H9 (cell line): ENCODE results near the gene RAD51D. TPM values are rescaled to one million over a fixed set of nuclear protein-coding genes. Genes with fewer than 3 reads are reported as not detected.

Experiments used
- DNase-seq: peaks from one replicate; pipeline ENCODE4 v3.0.0-alpha.2; 2017
- H2AFZ ChIP-seq: one replicate; pipeline ENCODE4 v1.6.1; 2013; ENCODE audit warnings: mild to moderate bottlenecking, low read length, control low read depth, moderate library complexity
- H2AK5ac ChIP-seq: 2 replicates; pipeline ENCODE4 v1.6.1; 2013; ENCODE audit warnings: low read length, control low read depth, mixed read lengths; ENCODE audit not compliant: insufficient read length
- H2BK120ac ChIP-seq: one replicate; pipeline ENCODE4 v1.6.1; 2013; ENCODE audit warnings: low read depth, mild to moderate bottlenecking, low read length, control low read depth, inconsistent platforms; ENCODE audit not compliant: poor library complexity, severe bottlenecking
- H2BK12ac ChIP-seq: 2 replicates; pipeline ENCODE4 v1.6.1; 2013; ENCODE audit warnings: low read length, control low read depth, mixed read lengths, low read depth; ENCODE audit not compliant: insufficient read length
- H2BK15ac ChIP-seq: 2 replicates; pipeline ENCODE4 v1.6.1; 2013; ENCODE audit warnings: low read depth, low read length, control low read depth
- H2BK20ac ChIP-seq: one replicate; pipeline ENCODE4 v1.6.1; 2013; ENCODE audit warnings: low read depth, mild to moderate bottlenecking, low read length, control low read depth, inconsistent platforms; ENCODE audit not compliant: poor library complexity, severe bottlenecking
- H2BK5ac ChIP-seq: 2 replicates; pipeline ENCODE4 v1.6.1; 2013; ENCODE audit warnings: low read length, control low read depth, mixed read lengths; ENCODE audit not compliant: insufficient read length
- H3K14ac ChIP-seq: 2 replicates; pipeline ENCODE4 v1.6.1; 2013; ENCODE audit warnings: low read length, control low read depth; ENCODE audit not compliant: insufficient read depth
- H3K18ac ChIP-seq: 2 replicates; pipeline ENCODE4 v1.6.1; 2013; ENCODE audit warnings: low read depth, mild to moderate bottlenecking, mixed read lengths, low read length, control low read depth; ENCODE audit not compliant: insufficient read length
- H3K23ac ChIP-seq: 2 replicates; pipeline ENCODE4 v1.6.1; 2013; ENCODE audit warnings: low read length, control low read depth, mixed read lengths, low read depth; ENCODE audit not compliant: insufficient read length
- H3K23me2 ChIP-seq: 2 replicates; pipeline ENCODE4 v1.6.1; 2013; ENCODE audit warnings: low read depth, mild to moderate bottlenecking, mixed read lengths, low read length, control low read depth; ENCODE audit not compliant: insufficient read length, poor library complexity, severe bottlenecking
- H3K27ac ChIP-seq: 2 replicates; pipeline ENCODE4 v1.5.1; 2013; ENCODE audit warnings: low read length, control low read depth, mixed read lengths, low read depth; ENCODE audit not compliant: insufficient read length
- H3K27me3 ChIP-seq: 2 replicates; pipeline ENCODE4 v1.6.1; 2013; ENCODE audit warnings: low read length, control low read depth, inconsistent platforms; ENCODE audit not compliant: insufficient read depth
- H3K4ac ChIP-seq: 2 replicates; pipeline ENCODE4 v1.6.1; 2013; ENCODE audit warnings: low read depth, mild to moderate bottlenecking, control low read depth, inconsistent platforms, low read length, moderate library complexity
- H3K4me1 ChIP-seq: 2 replicates; pipeline ENCODE4 v1.6.1; 2013; ENCODE audit warnings: low read length, control low read depth, inconsistent platforms; ENCODE audit not compliant: insufficient read depth
- H3K4me2 ChIP-seq: 2 replicates; pipeline ENCODE4 v1.6.1; 2013; ENCODE audit warnings: low read length, control low read depth, mixed read lengths; ENCODE audit not compliant: insufficient read length, insufficient read depth
- H3K56ac ChIP-seq: 2 replicates; pipeline ENCODE4 v1.6.1; 2013; ENCODE audit warnings: low read depth, mild to moderate bottlenecking, mixed read lengths, low read length, control low read depth; ENCODE audit not compliant: insufficient read length
- H3K79me1 ChIP-seq: 2 replicates; pipeline ENCODE4 v1.6.1; 2013; ENCODE audit warnings: low read depth, mild to moderate bottlenecking, moderate library complexity, low read length, control low read depth, inconsistent platforms; ENCODE audit not compliant: insufficient read depth, poor library complexity, severe bottlenecking
- H3K79me2 ChIP-seq: 2 replicates; pipeline ENCODE4 v1.6.1; 2013; ENCODE audit warnings: low read length, control low read depth, inconsistent platforms; ENCODE audit not compliant: insufficient read depth
- H3K9ac ChIP-seq: 2 replicates; pipeline ENCODE4 v1.6.1; 2013; ENCODE audit warnings: low read length, control low read depth, mixed read lengths; ENCODE audit not compliant: insufficient read length; ENCODE audit errors: extremely low read depth
- H3K9me3 ChIP-seq: one replicate; pipeline ENCODE4 v1.6.1; 2013; ENCODE audit warnings: low read depth, low read length, inconsistent platforms; ENCODE audit not compliant: control insufficient read depth
- H3T11ph ChIP-seq: one replicate; pipeline ENCODE4 v1.6.1; 2013; ENCODE audit warnings: mild to moderate bottlenecking, low read length, control low read depth, inconsistent platforms
- H4K20me1 ChIP-seq: one replicate; pipeline ENCODE4 v1.6.1; 2013; ENCODE audit not compliant: control insufficient read depth, insufficient read length, insufficient read depth
- H4K5ac ChIP-seq: 2 replicates; pipeline ENCODE4 v1.6.1; 2013; ENCODE audit warnings: low read depth, mild to moderate bottlenecking, mixed read lengths, low read length, control low read depth; ENCODE audit not compliant: insufficient read length
- H4K8ac ChIP-seq: replicated peaks from 2 replicates; pipeline ENCODE4 v1.6.1; 2013; ENCODE audit warnings: low read length, control low read depth, mixed read lengths, low read depth; ENCODE audit not compliant: insufficient read length
- H4K91ac ChIP-seq: 2 replicates; pipeline ENCODE4 v1.6.1; 2013; ENCODE audit warnings: low read depth, mild to moderate bottlenecking, moderate library complexity, mixed read lengths, low read length, control low read depth; ENCODE audit not compliant: insufficient read length
- H3K27ac Mint-ChIP-seq, 3 experiments: 2 replicates in 2 of 3; 3 replicates in 1 of 3; pipeline ENCODE4 v1.8.0; 2020 to 2021; ENCODE audit warnings: mixed read lengths in 3 of 3, mild to moderate bottlenecking in 1 of 3, moderate library complexity in 1 of 3
- H3K27me3 Mint-ChIP-seq: 2 replicates; pipeline ENCODE4 v1.8.0; 2021; ENCODE audit warnings: low read depth, mild to moderate bottlenecking, moderate library complexity, mixed read lengths
- H3K36me3 Mint-ChIP-seq, 3 experiments: 2 replicates in 2 of 3; 3 replicates in 1 of 3; pipeline ENCODE4 v1.8.0; 2020 to 2021; ENCODE audit warnings: low read depth in 3 of 3, mixed read lengths in 3 of 3; ENCODE audit not compliant: insufficient read depth in 1 of 3
- H3K4me1 Mint-ChIP-seq, 2 experiments: 2 replicates each; pipeline ENCODE4 v1.8.0; 2020; ENCODE audit warnings: mixed read lengths in 2 of 2
- H3K4me3 Mint-ChIP-seq, 2 experiments: 2 replicates in 1 of 2; 3 replicates in 1 of 2; pipeline ENCODE4 v1.8.0; 2020 to 2021; ENCODE audit warnings: mild to moderate bottlenecking in 2 of 2, mixed read lengths in 2 of 2, moderate library complexity in 1 of 2
- H3K9me3 Mint-ChIP-seq, 2 experiments: 2 replicates in 1 of 2; 3 replicates in 1 of 2; pipeline ENCODE4 v1.8.0; 2020; ENCODE audit warnings: mild to moderate bottlenecking in 2 of 2, mixed read lengths in 2 of 2, moderate library complexity in 1 of 2
- WGBS: extraction: QIAGEN DNeasy Blood & Tissue Kit; methylation state at CpG from one replicate; pipeline ENCODE4 v1.1.7; 2013; ENCODE audit warnings: missing lambda C conversion rate, low lambda C conversion rate, mixed read lengths; ENCODE audit not compliant: insufficient read length; ENCODE audit errors: extremely low coverage; 5-methylcytosine and 5-hydroxymethylcytosine counted together
- total RNA-seq: library from RNA; stranded (reverse); gene quantifications from 2 replicates; pipeline ENCODE4 v1.2.1, GENCODE V29; 2021
- TF ChIP-seq, protein P1 (sequence below): fragments of 200-600 bp; sonication (generic); conservative IDR thresholded peaks from 3 replicates; pipeline ENCODE4 v1.8.0; 2021; ENCODE audit warnings: antibody characterized with exemption, mild to moderate bottlenecking

RAD51D gene
- total RNA-seq, 1 experiment from 2014 or later: 15.8 TPM

- WGBS: no CpG with 5 or more reads among the region's 14 CpGs
- Histone ChIP-seq H3K79me2 (no peaks in the 10 kb centered on the region), H3K9me3 (no peaks in the 10 kb centered on the region), H3K18ac (no peak overlapping the region), H3K27ac (no peak overlapping the region), H3K4me1 (no peaks in the 10 kb centered on the region), H4K8ac (no peak overlapping the region), H3K79me1 (no peaks in the 10 kb centered on the region), H3K23ac (no peak overlapping the region), H3K23me2 (no peaks in the 10 kb centered on the region), H3T11ph (no peak overlapping the region), H4K91ac (no peak overlapping the region), H2BK12ac (no peak overlapping the region), H2AFZ (no peak overlapping the region), H4K5ac (no peak overlapping the region), H2BK5ac (no peak overlapping the region), H3K27me3 (no peaks in the 10 kb centered on the region), H3K9ac (no peak overlapping the region), H3K4ac (no peak overlapping the region), H2AK5ac (no peak overlapping the region), H2BK15ac (no peak overlapping the region), H2BK120ac (no peak overlapping the region), H3K4me2 (no peak overlapping the region), H3K56ac (no peak overlapping the region), H4K20me1 (no peaks in the 10 kb centered on the region), H2BK20ac (no peak overlapping the region), H3K14ac (no peak overlapping the region)
- no peaks in the 10 kb centered on the region for H3K27me3 Mint-ChIP-seq
- H3K4me1 Mint-ChIP-seq: no peaks in the 10 kb centered on the region
- TF ChIP-seq, protein P1, sequence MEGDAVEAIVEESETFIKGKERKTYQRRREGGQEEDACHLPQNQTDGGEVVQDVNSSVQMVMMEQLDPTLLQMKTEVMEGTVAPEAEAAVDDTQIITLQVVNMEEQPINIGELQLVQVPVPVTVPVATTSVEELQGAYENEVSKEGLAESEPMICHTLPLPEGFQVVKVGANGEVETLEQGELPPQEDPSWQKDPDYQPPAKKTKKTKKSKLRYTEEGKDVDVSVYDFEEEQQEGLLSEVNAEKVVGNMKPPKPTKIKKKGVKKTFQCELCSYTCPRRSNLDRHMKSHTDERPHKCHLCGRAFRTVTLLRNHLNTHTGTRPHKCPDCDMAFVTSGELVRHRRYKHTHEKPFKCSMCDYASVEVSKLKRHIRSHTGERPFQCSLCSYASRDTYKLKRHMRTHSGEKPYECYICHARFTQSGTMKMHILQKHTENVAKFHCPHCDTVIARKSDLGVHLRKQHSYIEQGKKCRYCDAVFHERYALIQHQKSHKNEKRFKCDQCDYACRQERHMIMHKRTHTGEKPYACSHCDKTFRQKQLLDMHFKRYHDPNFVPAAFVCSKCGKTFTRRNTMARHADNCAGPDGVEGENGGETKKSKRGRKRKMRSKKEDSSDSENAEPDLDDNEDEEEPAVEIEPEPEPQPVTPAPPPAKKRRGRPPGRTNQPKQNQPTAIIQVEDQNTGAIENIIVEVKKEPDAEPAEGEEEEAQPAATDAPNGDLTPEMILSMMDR: no peak
- DNase-seq: no peak
- peaks cover 2 to 45% (median 40%) of the 10 kb centered on the region in 3 experiments; a peak in 6 of 7 replicates for H3K36me3 Mint-ChIP-seq
- no peak overlapping the region; a peak in 1 of 7 replicates for H3K27ac Mint-ChIP-seq
- no peaks in the 10 kb centered on the region for H3K9me3 Mint-ChIP-seq
- H3K4me3 Mint-ChIP-seq: no peak overlapping the region
These were observed 18.6 kb downstream of the RAD51D start for GRCh38 chr17:35101036-35101435.
